Natural killer cell (primary cell): ENCODE results near the gene GZF1. TPM values are rescaled to one million over a fixed set of nuclear protein-coding genes. Genes with fewer than 3 reads are reported as not detected.

Experiments
- ATAC-seq, 3 donors: fragments of 150-1000 bp in 2 of 3; fragments of 200-7000 bp in 1 of 3; cut with Tn5 transposase; 1 replicate in 1 of 3; 2 replicates in 2 of 3; pipeline ENCODE4 v1.10.0; 2021; ENCODE audit warnings: mild to moderate bottlenecking in 2 of 3, moderate library complexity in 2 of 3
- DNase-seq, 2 donors: peaks; one replicate each; pipeline versions ENCODE4 v3.0.0 to v3.0.0-alpha.2; 2013 to 2021; ENCODE audit warnings: mixed read lengths in 1 of 2
- H3K27ac ChIP-seq: one replicate; pipeline ENCODE4 v1.5.1; 2013; ENCODE audit warnings: mild to moderate bottlenecking, low read length
- H3K27me3 ChIP-seq: one replicate; pipeline ENCODE4 v1.6.1; 2013; ENCODE audit warnings: low read length; ENCODE audit not compliant: control insufficient read depth, insufficient read depth
- H3K36me3 ChIP-seq: one replicate; pipeline ENCODE4 v1.6.1; 2013; ENCODE audit warnings: low read length; ENCODE audit not compliant: control insufficient read depth, insufficient read depth
- H3K4me1 ChIP-seq: one replicate; pipeline ENCODE4 v1.6.1; 2013; ENCODE audit warnings: low read length; ENCODE audit not compliant: control insufficient read depth, insufficient read depth
- H3K4me3 ChIP-seq: one replicate; pipeline ENCODE4 v1.5.1; 2013; ENCODE audit warnings: low read length
- H3K9me3 ChIP-seq: one replicate; pipeline ENCODE4 v1.6.1; 2013; ENCODE audit warnings: low read length; ENCODE audit not compliant: control insufficient read depth, insufficient read depth
- H3K27ac Mint-ChIP-seq, 2 donors: one replicate each; pipeline ENCODE4 v1.8.0; 2022; ENCODE audit warnings: mild to moderate bottlenecking in 2 of 2, mixed read lengths in 2 of 2, moderate library complexity in 1 of 2
- H3K27me3 Mint-ChIP-seq, 2 donors: one replicate each; pipeline ENCODE4 v1.8.0; 2022; ENCODE audit warnings: low read depth in 2 of 2, mixed read lengths in 2 of 2
- H3K36me3 Mint-ChIP-seq: one replicate; pipeline ENCODE4 v1.8.0; 2022; ENCODE audit warnings: mixed read lengths
- H3K4me1 Mint-ChIP-seq, 2 donors: one replicate each; pipeline ENCODE4 v1.8.0; 2022; ENCODE audit warnings: mixed read lengths in 2 of 2
- H3K4me3 Mint-ChIP-seq: one replicate; pipeline ENCODE4 v1.8.0; 2022; ENCODE audit warnings: mild to moderate bottlenecking, moderate library complexity, mixed read lengths
- H3K9me3 Mint-ChIP-seq, 2 donors: one replicate each; pipeline ENCODE4 v1.8.0; 2022; ENCODE audit warnings: mixed read lengths in 2 of 2
- WGBS: methylation state at CpG from one replicate; pipeline ENCODE4 v1.1.7; 2013; ENCODE audit warnings: missing lambda C conversion rate; ENCODE audit not compliant: insufficient coverage; 5-methylcytosine and 5-hydroxymethylcytosine counted together
- intact Hi-C: fragments of 100-400 bp; cut with micrococcal nuclease; formaldehyde crosslinking; loops from one replicate; pipeline ENCODE4 v1.14.2; 2022
- total RNA-seq, 4 donors: library from RNA; stranded (reverse); fragments of 120-200 nt in 1 of 4; gene quantifications; one replicate each; pipeline versions ENCODE4 v1.2.3 to v1.2.4, GENCODE V29; 2013 to 2022
- TF ChIP-seq, protein P1 (sequence below): fragments of 200-600 bp; IDR thresholded peaks from one replicate; pipeline ENCODE4 v1.8.0; 2022; ENCODE audit warnings: antibody characterized with exemption

Gene GZF1
- total RNA-seq, 3 donors from 2014 or later (not counting 1 experiment from before 2014, with no cell fraction given), result 45.1 to 56.6 (median 45.9) TPM

DNA sequence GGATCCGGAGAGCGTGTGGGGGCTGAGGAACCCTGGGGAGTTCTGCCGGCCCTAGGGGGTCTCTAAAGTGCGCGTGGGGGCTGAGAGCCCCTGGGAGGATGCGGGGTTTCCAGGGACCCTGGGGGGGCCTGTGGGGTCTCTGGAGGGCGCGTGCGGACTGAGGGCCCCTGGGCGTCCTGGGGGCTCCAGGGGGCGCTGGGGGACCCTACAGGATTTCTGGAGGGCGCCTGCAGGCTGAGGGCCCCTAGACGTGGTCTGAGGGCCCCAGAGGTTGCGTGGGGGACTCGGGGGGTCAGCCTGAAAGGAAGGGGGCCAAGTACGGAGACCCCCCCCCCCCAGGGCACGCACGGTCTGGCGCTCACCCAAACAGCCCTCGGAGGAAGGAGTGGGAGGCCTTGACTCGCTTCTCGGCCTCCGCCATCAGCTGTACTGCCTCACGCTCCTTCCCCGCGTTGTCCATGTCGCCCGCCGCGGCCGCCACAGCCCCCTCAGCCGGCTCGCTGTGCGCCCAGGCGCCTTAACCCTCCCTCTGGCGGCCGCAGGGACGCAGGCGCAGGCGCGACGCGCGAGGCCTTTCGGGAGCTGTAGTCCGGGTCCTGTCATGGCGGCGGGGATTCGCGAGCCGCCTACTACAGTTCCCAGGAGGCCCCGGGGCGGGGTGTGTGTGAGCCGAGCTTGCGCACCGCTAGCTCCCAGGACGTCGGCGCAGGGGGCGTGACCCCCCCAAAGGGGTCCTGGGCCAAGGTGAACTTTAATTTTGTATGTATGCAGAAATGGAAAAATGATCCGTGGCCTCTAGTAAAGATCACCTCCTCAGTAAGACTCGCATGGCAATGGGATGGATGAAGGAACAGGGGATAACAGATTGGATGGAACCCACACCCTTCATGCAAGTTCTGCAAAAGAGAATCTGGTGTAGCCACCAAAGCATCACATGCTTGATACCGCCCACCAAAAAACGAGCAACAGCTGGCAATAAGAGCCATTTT, 59.3 kb downstream of the GZF1 start, which contains the start of gene NAPB:
TSS of gene NAPB (minus strand) at position 546 of the 989 bp plus-strand sequence. CDS start at position 460, 86 bp downstream.
- Histone ChIP-seq H3K9me3 (no peaks in the 10 kb centered on the region), H3K4me3 (peak within 1 kb of the TSS; percentile 93), H3K27me3 (no peaks in the 10 kb centered on the region), H3K4me1 (peaks cover 14% of the 10 kb centered on the region), H3K36me3 (no peaks in the 10 kb centered on the region), H3K27ac (peak within 1 kb of the TSS; percentile 71)
- intact Hi-C loops, result loop anchor here (1.0 to 2.0 kb wide), 4 partner anchors 35 to 71 kb away; partner anchors contain the start of genes GZF1 and NXT1
- ATAC-seq (peak; percentile 98 to 99 (median 99)), DNase-seq (peak; percentile 91 to 95)
- peak within 1 kb of the TSS; percentile 90 to 95 for H3K27ac Mint-ChIP-seq
- H3K9me3 Mint-ChIP-seq, result no peaks in the 10 kb centered on the region
- peaks cover 37 to 43% of the 10 kb centered on the region in 2 donors for H3K4me1 Mint-ChIP-seq
- H3K27me3 Mint-ChIP-seq, result peaks cover 0 to 10% of the 10 kb centered on the region in 2 donors
- H3K36me3 Mint-ChIP-seq, result no peaks in the 10 kb centered on the region
- H3K4me3 Mint-ChIP-seq, result peak within 1 kb of the TSS; percentile 96
- TF ChIP-seq, protein P1, sequence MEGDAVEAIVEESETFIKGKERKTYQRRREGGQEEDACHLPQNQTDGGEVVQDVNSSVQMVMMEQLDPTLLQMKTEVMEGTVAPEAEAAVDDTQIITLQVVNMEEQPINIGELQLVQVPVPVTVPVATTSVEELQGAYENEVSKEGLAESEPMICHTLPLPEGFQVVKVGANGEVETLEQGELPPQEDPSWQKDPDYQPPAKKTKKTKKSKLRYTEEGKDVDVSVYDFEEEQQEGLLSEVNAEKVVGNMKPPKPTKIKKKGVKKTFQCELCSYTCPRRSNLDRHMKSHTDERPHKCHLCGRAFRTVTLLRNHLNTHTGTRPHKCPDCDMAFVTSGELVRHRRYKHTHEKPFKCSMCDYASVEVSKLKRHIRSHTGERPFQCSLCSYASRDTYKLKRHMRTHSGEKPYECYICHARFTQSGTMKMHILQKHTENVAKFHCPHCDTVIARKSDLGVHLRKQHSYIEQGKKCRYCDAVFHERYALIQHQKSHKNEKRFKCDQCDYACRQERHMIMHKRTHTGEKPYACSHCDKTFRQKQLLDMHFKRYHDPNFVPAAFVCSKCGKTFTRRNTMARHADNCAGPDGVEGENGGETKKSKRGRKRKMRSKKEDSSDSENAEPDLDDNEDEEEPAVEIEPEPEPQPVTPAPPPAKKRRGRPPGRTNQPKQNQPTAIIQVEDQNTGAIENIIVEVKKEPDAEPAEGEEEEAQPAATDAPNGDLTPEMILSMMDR, result peak; percentile 33
- under 1% methylated on average over 64 of the region's 64 CpGs for WGBS

Other genes with a start within 250 kb of the GZF1 start
- gene NXT1, start 11.4 kb upstream of the GZF1 start, total RNA-seq, result 10 to 100 TPM; 47.4 to 61.8 (median 56.3) TPM
- gene NAPB, start 59.3 kb downstream of the GZF1 start, total RNA-seq, result 10 to 100 TPM; 22.8 to 23.9 (median 22.9) TPM
- not detected for gene CSTL1, start 77.5 kb downstream of the GZF1 start, total RNA-seq
- not detected for gene CST11, start 90.7 kb downstream of the GZF1 start, total RNA-seq
- not detected for gene CST8, start 128.9 kb downstream of the GZF1 start, total RNA-seq
- not detected for gene CST9L, start 206.3 kb downstream of the GZF1 start, total RNA-seq
- gene CST9, start 243.7 kb downstream of the GZF1 start, total RNA-seq, result not detected